Sigmoid colon (tissue), 4 donors: Measurements from ENCODE around the gene DBNDD1.

ENCODE experiments used
- EP300 ChIP-seq, 4 donors: sonication (generic); formaldehyde crosslinking; IDR thresholded peaks; one replicate each; pipeline ENCODE4 v1.6.1; 2017; ENCODE audit warnings: antibody characterized with exemption in 4 of 4
- POLR2A ChIP-seq, 2 donors: fragments of 450-650 bp; IDR thresholded peaks; one replicate each; pipeline ENCODE4 v1.6.1; 2016; ENCODE audit warnings: antibody characterized with exemption in 2 of 2, mild to moderate bottlenecking in 2 of 2, moderate library complexity in 2 of 2
- POLR2AphosphoS5 ChIP-seq, 4 donors: sonication (generic); formaldehyde crosslinking; IDR thresholded peaks; one replicate each; pipeline ENCODE4 v1.6.1; 2017; ENCODE audit warnings: antibody characterized with exemption in 4 of 4
- TF ChIP-seq, protein P1 (sequence below), 4 experiments: fragments of 450-650 bp in 3 of 4; fragments of 200-600 bp in 1 of 4; IDR thresholded peaks; one replicate each; pipeline ENCODE4 v1.5.1; 2016 to 2019; ENCODE audit warnings: antibody characterized with exemption in 4 of 4, mild to moderate bottlenecking in 3 of 4, moderate library complexity in 2 of 4

DNA sequence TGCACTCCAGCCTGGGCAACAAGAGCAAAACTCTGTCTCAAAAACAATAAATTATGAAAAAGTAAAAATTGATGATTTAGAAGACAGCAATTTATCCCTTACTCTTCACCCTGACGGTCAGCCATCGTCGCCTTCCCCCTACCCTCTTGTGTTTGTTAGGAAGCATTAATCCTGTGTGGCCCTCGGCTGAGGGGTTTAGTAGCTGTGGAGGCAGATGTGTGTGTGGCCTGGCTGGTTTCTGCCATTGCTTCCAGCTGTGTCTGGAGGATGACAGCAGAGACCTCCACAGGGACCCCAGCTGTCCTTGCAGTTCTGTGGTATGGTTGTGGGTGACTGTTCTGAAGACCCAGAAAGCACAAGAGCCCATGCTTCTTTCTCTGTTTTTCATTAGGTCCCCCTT, 25.9 kb downstream of the DBNDD1 start:
- TF ChIP-seq, protein P1, sequence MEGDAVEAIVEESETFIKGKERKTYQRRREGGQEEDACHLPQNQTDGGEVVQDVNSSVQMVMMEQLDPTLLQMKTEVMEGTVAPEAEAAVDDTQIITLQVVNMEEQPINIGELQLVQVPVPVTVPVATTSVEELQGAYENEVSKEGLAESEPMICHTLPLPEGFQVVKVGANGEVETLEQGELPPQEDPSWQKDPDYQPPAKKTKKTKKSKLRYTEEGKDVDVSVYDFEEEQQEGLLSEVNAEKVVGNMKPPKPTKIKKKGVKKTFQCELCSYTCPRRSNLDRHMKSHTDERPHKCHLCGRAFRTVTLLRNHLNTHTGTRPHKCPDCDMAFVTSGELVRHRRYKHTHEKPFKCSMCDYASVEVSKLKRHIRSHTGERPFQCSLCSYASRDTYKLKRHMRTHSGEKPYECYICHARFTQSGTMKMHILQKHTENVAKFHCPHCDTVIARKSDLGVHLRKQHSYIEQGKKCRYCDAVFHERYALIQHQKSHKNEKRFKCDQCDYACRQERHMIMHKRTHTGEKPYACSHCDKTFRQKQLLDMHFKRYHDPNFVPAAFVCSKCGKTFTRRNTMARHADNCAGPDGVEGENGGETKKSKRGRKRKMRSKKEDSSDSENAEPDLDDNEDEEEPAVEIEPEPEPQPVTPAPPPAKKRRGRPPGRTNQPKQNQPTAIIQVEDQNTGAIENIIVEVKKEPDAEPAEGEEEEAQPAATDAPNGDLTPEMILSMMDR (IDR thresholded peaks at IDR 0.05): no peak
- TF ChIP-seq POLR2A (IDR thresholded peaks at IDR 0.05): no peak
- TF ChIP-seq POLR2AphosphoS5 (IDR thresholded peaks at IDR 0.05): no peak
- no peak for TF ChIP-seq EP300 (IDR thresholded peaks at IDR 0.05)
